Limb (tissue), 2 donors: ENCODE results near the gene RIMS1.
"Not testable (repeated sequence)": the region's sequence is repeated elsewhere in the genome, so short reads cannot be mapped to it uniquely, and the experiment has no call there.

Experiments
- DNase-seq, 2 donors: peaks; one replicate each; pipeline ENCODE4 v3.0.0-alpha.2; 2016; ENCODE audit errors: extremely low spot score in 2 of 2

RIMS1 gene

GRCh38 chr6:71967436-71967835 lies 81.1 kb downstream of the RIMS1 start:
- DNase-seq: no peak

DNA sequence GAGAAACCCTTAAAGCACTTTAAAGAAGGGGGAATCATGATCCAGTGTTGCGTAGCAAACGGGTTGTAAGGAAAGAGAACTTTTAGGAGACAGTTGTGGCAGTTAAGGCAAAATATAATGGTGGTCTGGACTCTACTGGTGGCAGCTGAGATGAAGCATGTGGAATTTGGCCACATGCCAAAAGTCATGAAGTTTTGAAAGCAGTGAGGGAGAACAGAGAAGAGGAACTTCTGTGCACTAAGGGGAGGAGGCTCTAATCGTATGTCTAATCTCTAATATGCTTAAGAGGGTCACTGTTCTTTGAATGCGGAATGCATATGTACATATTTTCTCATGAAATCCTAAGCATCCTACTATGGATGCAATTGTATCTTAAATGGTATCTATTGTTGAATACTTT lies 91.5 kb downstream of the RIMS1 start:
- no peak for DNase-seq

- DNase-seq: no peak
Observed at GRCh38 chr6:71979911-71980310, 93.6 kb downstream of the RIMS1 start.

GRCh38 chr6:71982389-71982788 lies 96.0 kb downstream of the RIMS1 start:
- DNase-seq: no peak

- DNase-seq: no peak
Observed at GRCh38 chr6:71983131-71983530, 96.8 kb downstream of the RIMS1 start.

DNA sequence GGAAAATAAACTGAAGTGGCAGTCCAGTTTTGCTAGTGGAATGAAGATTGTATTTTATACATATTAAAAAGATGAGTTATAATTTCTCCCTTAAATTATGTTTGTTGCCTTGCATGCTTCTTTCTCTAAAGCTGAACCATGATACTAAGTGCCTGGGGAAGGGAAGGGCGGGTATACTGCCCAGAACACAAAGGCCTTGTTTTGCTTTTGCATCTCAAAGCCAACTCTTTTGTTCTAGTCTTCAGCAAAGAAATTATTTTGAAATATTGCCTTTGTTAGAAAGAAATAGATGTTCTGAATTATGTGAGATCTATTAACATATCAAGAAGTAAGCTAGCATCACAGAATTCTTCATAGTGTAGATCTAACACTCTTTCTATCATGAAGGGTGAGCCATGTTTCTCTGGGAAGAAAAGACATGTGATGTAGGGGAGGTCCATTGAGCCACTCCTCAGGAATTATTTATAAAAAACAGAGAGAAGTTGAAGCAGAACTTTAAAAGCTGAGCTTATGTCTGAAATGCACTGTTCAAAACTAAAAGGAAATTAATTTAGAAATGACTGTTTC lies 108.4 kb downstream of the RIMS1 start:
- no peak for DNase-seq

GRCh38 chr6:71997341-71997740 lies 111.0 kb downstream of the RIMS1 start:
- DNase-seq: no peak

- no peak for DNase-seq
Observed at GRCh38 chr6:72002415-72002814, 116.1 kb downstream of the RIMS1 start.

- DNase-seq: not testable (repeated sequence)
Observed at GRCh38 chr6:72006591-72006990, 120.2 kb downstream of the RIMS1 start.

- no peak for DNase-seq
Observed at GRCh38 chr6:72022830-72023229, 136.5 kb downstream of the RIMS1 start.

DNA sequence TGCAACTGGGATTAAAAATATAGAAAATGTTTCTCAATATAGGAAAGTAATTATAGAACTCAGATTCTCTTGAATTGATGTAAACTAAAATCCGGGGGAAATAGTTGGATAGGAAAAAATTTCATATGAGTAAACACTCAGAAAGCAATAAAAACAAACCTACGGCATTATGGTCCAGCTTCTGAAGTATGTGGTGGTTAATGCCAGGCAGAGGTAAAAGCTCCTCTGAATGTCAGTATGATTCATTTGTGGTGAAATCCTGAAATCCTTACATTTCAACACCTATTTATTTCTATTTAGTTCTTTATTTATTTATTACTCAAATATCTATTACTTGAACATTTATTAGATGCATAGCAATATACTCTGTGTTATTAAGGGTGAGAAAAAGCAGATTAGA lies 145.1 kb downstream of the RIMS1 start:
- no peak for DNase-seq

- DNase-seq: no peak
Observed at GRCh38 chr6:72032086-72032485, 145.7 kb downstream of the RIMS1 start.

DNA sequence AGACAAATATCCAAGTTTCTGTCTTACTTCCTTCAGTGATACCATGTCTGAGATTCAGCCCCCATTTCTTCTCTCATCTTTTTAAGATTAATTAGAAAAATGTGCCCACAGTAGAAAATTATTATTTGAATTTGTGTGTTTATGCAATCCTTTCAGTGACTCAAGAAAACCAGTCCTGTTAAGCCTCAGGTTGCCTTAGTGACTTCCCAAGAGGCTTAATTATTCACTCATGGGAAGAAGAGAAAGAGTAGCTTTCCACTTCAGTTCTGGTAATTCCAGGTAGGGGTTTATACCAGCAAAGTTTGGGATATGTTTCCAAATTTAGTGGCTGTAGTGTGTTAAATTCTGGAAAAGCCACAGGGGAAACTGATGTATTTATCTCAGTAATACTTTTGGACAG lies 149.1 kb downstream of the RIMS1 start:
- DNase-seq: no peak

DNA sequence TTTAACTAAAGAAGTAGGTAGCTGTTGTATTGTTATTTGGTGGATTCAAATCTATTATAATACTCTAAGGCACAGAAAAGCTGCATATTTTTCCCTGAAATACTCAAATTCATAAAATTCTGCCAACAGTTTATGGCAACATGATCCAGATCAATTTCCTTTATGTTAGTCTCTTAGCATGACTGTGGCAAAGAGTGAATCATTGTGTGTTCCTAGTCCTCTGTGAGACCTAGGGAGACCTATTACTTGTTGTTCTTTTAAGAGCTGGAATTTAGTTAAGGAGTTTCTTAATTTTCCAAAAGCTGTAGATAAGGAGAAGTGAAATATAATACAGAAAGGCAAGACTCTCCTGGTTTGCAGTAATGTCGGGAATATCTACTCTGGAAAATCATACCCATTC lies 149.6 kb downstream of the RIMS1 start:
- no peak for DNase-seq

DNA sequence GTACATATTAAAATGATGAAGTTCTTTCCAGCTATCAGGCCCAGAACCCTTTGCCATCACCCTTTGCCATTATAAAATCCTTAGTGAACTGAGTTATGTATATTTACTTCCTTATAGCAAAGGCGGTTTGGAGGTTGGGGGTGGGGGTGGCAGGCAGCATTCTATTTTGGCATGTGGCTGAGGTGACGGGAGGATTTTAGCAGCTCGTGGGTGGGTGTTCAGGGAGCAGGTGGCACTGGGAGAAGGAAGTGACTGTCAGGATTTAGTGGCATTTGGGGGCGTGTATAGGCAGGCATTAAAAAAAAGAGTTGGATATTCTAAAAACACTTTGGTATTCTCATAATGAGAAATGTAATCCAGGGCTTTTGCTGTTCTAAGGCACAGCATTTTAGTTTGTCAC lies 150.7 kb downstream of the RIMS1 start:
- no peak for DNase-seq

DNA sequence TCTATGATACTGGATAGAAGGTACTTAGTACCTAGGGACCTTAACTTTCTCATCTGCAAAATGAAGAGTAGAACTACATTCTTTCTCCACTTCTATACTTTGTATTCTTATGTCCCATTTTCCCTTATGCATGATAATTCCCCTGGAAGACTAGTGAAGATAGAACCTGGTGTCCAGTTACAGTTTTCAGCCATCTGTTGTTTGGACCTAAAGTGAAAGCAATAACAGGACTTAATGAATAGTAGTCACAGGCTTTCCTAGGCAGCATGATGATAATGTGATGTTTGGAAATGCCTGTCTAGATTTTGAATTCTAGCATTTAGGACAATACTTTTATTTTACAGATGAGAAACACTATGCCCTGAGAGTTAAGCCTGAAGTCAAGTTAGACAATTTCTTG lies 153.8 kb downstream of the RIMS1 start:
- no peak for DNase-seq

DNA sequence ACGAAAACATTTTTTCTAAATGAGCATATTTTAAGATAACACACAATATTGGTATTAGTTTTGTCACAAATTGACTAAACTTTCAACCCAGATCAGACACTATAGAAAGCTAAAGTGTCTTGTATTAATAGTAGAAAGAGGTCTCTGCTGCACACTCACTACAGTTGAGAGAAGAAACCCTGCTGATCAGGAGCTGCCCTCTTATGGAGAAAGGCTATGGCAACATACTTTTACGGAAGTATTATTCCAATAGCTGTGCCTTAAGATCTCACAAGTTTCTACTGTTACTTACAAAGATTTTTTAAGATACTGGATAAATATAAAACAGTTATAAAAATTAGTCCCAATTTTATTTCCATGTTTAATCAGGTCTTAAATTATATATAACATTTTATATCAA lies 155.7 kb downstream of the RIMS1 start:
- DNase-seq: no peak

GRCh38 chr6:72048080-72048479 lies 161.7 kb downstream of the RIMS1 start:
- DNase-seq: no peak

DNA sequence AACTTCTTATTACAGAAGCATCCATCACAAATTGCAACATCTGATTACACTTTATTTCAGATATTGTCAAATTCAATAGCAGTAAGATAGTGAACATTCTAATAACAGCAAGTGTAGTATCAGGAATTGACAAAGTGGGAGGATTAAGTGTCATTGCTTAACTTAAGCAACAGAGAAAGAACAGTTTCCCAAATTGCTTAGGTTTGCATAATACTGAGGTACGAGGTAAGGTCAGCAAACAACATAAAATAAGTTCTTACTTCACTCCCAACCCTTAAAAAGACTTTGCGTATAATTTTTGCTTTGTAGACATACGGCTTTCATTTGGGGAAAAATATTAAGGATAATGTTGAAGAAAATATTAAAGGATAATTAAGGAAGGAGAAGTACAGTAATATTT lies 163.0 kb downstream of the RIMS1 start:
- no peak for DNase-seq

DNA sequence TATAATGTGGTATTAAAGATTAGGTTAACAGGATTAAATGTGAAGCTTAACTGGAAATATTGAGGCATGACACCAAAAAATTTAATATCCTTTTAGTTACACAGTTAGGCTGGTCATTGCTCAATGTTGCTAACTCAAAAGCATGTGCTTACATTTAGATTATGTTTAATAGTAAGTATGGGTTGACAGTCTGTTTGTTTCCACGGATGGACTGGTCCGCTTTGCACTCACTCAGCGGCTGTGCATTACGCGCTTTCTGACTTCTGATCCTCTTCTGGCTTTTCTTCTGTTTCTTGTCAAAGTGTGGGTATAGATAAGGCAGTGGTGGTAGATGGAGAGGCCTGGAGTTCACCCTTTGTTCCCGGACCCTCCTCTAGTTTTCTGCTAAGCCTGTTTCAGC lies 174.9 kb downstream of the RIMS1 start:
- DNase-seq: no peak

GRCh38 chr6:72064399-72064975 lies 178.1 kb downstream of the RIMS1 start:
- DNase-seq: no peak

GRCh38 chr6:72078096-72078495 lies 191.7 kb downstream of the RIMS1 start:
- DNase-seq: no peak

DNA sequence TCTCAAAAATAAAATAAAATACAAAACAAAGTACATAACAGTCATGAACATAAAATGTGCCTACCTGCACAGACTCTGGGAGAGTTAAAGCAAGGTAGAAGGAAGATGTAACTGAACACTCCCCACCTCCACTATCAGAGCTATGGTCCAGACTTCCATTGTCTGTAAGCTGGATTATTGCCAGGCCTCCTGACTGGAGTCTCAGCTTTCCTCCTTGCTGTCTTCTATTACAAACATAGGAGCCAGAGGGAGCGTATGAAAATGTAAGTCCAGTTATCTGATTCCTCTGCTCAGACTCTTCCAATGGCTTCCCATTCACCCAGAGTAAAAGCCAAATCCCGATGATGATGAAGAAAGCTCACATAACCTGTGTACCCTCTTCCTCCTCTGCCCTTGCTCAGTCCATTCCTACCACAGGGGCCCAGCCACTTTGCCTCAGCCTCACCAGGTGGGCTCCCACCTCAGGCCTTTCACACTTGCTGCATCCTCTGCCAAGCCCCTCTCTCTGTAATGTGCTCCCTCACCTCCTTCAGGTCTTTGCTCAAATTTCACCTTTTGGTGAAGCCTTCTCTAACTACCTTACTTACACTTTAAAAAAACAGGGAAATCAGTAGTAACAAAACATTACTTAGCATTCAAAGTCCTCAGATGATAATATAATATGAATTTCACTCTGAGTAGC lies 194.1 kb downstream of the RIMS1 start:
- DNase-seq: no peak
